HL-60 (cell line): ENCODE results near the gene ZMYM2.

Experiments used
- DNase-seq, 2 experiments: peaks; one replicate each; pipeline ENCODE4 v3.0.0-alpha.2; 2010 to 2020; ENCODE audit warnings: low read depth in 1 of 2, low spot score in 1 of 2
- H3K27ac ChIP-seq: fragments of 250-450 bp; sonication (Bioruptor Pico); replicated peaks from 2 replicates; pipeline ENCODE4 v1.5.1; 2020; ENCODE audit warnings: mild to moderate bottlenecking, moderate library complexity
- H3K27me3 ChIP-seq: fragments of 250-450 bp; sonication (Bioruptor Pico); 2 replicates; pipeline ENCODE4 v1.5.1; 2021; ENCODE audit warnings: mild to moderate bottlenecking, moderate library complexity; ENCODE audit not compliant: insufficient read depth, poor library complexity, severe bottlenecking
- H3K4me3 ChIP-seq: replicated peaks from 2 replicates; pipeline ENCODE4 v1.5.1; 2011; ENCODE audit warnings: mild to moderate bottlenecking, control low read depth, low read length; ENCODE audit not compliant: insufficient read depth
- CTCF ChIP-seq: IDR thresholded peaks from one replicate; pipeline ENCODE4 v1.5.1; 2011; ENCODE audit warnings: low read length, control low read depth, inconsistent platforms; ENCODE audit not compliant: insufficient read depth
- GABPA ChIP-seq: IDR thresholded peaks from 2 replicates; pipeline ENCODE4 v1.6.1; 2012; ENCODE audit warnings: low read depth
- POLR2AphosphoS5 ChIP-seq: IDR thresholded peaks from 2 replicates; pipeline ENCODE4 v1.6.1; 2012; ENCODE audit warnings: low read depth
- REST ChIP-seq: IDR thresholded peaks from 2 replicates; pipeline ENCODE4 v1.6.1; 2012; ENCODE audit warnings: low read depth; ENCODE audit not compliant: insufficient replicate concordance
- SPI1 ChIP-seq: IDR thresholded peaks from 2 replicates; pipeline ENCODE4 v1.6.1; 2012; ENCODE audit warnings: low read depth, mild to moderate bottlenecking, borderline replicate concordance

The ZMYM2 gene

GRCh38 chr13:20019043-20019442 is 60.5 kb downstream of the ZMYM2 start:
- no peak overlapping the region for H3K4me3 ChIP-seq
- DNase-seq: no peak
- H3K27me3 ChIP-seq: no peaks in the 10 kb centered on the region
- H3K27ac ChIP-seq: no peak overlapping the region
- TF ChIP-seq GABPA (no peak), SPI1 (no peak), CTCF (no peak), REST (no peak), POLR2AphosphoS5 (no peak)

- TF ChIP-seq POLR2AphosphoS5: no peak
- peak; percentile 53; the same call in 1 of the 2 replicates for TF ChIP-seq SPI1
- DNase-seq: no peak
- H3K27me3 ChIP-seq: no peaks in the 10 kb centered on the region
- no peak overlapping the region for H3K4me3 ChIP-seq
- H3K27ac ChIP-seq: no peak overlapping the region
These were observed 66.2 kb downstream of the ZMYM2 start for GRCh38 chr13:20024702-20025101.

GRCh38 chr13:20028953-20029352 is 70.4 kb downstream of the ZMYM2 start:
- no peak overlapping the region for H3K4me3 ChIP-seq
- DNase-seq: no peak
- no peak overlapping the region for H3K27ac ChIP-seq
- no peaks in the 10 kb centered on the region for H3K27me3 ChIP-seq
- no peak for TF ChIP-seq POLR2AphosphoS5
- no peak for TF ChIP-seq CTCF
- no peak for TF ChIP-seq REST
- TF ChIP-seq SPI1: no peak
- no peak for TF ChIP-seq GABPA

- Histone ChIP-seq H3K27ac (no peak overlapping the region), H3K4me3 (no peak overlapping the region), H3K27me3 (no peaks in the 10 kb centered on the region)
- TF ChIP-seq POLR2AphosphoS5 (no peak), GABPA (no peak), SPI1 (no peak), CTCF (no peak), REST (no peak)
- DNase-seq: no peak
These were observed 75.0 kb downstream of the ZMYM2 start for GRCh38 chr13:20033486-20033885.
